Heart left ventricle (tissue), 13 donors: ENCODE results near the gene TMEFF2.

ENCODE experiments used
- POLR2A ChIP-seq, 2 donors: fragments of 450-650 bp; IDR thresholded peaks; one replicate each; pipeline ENCODE4 v1.6.1; 2017; ENCODE audit warnings: antibody characterized with exemption in 2 of 2, mild to moderate bottlenecking in 2 of 2, moderate library complexity in 2 of 2
- TF ChIP-seq, protein P1 (sequence below), 12 donors: fragments of 200-600 bp; sonication (generic) in 4 of 12; IDR thresholded peaks; one replicate each; pipeline versions ENCODE4 v1.5.0 to v1.8.0; 2018 to 2022; ENCODE audit warnings: antibody characterized with exemption in 12 of 12, mild to moderate bottlenecking in 5 of 12
- donor health status: ischemic (EF 13 %, LVEDD 7.1; RV severe dilation, severe dysfunction).
- donor health status: DM: no; HTN: yes; CAD: no.
- donor health status: DM: no; HTN: no; CAD: no.
- donor health status: ischemic (EF 25% LVEDD 6.9; RV normal size, moderate dysfunction).
- donor health status: ischemic (EF 25% LVEDD 5.7; RV mildly dilated, moderate dysfunction).
- donor health status: ischemic (EF 35%, LVEDD 5.7; RV mildly dilated, moderate dysfunction).
- donor health status: nonischemic (EF 11% LVEDD 7.7; RV severe dilation, severe dysfunction).
- donor health status: DM: yes; HTN: yes; CAD: no.
- donor health status: PGD.
- donor health status: ischemic (EF 29% LVEDD 5.4; RV normal size, mild dysfunction).
- donor health status: nonischemic (EF 23%, LVEDD 6.1; RV moderate dilation, normal function).

DNA sequence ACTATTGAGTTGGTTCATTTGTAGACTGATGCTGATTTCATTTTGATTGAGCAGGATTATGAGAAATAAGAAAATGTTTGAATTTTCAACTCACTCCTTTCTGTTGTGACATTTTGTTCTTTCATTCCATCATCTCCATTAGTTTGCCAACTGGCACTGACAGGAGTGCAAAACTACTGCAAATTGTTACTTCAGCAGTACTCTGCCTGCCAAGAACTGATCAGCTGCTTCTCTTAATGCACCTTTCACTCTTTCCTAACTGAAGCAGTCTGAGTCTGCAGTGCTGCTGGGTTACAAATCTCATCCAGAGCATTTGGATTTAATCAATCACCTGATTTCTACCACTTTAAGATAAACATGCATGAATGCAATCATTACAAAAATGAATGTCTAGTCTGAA, 70.9 kb downstream of the TMEFF2 start:
- TF ChIP-seq, protein P1, sequence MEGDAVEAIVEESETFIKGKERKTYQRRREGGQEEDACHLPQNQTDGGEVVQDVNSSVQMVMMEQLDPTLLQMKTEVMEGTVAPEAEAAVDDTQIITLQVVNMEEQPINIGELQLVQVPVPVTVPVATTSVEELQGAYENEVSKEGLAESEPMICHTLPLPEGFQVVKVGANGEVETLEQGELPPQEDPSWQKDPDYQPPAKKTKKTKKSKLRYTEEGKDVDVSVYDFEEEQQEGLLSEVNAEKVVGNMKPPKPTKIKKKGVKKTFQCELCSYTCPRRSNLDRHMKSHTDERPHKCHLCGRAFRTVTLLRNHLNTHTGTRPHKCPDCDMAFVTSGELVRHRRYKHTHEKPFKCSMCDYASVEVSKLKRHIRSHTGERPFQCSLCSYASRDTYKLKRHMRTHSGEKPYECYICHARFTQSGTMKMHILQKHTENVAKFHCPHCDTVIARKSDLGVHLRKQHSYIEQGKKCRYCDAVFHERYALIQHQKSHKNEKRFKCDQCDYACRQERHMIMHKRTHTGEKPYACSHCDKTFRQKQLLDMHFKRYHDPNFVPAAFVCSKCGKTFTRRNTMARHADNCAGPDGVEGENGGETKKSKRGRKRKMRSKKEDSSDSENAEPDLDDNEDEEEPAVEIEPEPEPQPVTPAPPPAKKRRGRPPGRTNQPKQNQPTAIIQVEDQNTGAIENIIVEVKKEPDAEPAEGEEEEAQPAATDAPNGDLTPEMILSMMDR (IDR thresholded peaks at IDR 0.05) = no peak
- no peak for TF ChIP-seq POLR2A (IDR thresholded peaks at IDR 0.05)
